Measurements from ENCODE around the gene SLC25A3.
A peak's percentile ranks its signal among the peaks of the same experiment; 100 is the strongest.
"Not testable (repeated sequence)": the region's sequence is repeated elsewhere in the genome, so short reads cannot be mapped to it uniquely, and the experiment has no call there.

The SLC25A3 gene

DNA sequence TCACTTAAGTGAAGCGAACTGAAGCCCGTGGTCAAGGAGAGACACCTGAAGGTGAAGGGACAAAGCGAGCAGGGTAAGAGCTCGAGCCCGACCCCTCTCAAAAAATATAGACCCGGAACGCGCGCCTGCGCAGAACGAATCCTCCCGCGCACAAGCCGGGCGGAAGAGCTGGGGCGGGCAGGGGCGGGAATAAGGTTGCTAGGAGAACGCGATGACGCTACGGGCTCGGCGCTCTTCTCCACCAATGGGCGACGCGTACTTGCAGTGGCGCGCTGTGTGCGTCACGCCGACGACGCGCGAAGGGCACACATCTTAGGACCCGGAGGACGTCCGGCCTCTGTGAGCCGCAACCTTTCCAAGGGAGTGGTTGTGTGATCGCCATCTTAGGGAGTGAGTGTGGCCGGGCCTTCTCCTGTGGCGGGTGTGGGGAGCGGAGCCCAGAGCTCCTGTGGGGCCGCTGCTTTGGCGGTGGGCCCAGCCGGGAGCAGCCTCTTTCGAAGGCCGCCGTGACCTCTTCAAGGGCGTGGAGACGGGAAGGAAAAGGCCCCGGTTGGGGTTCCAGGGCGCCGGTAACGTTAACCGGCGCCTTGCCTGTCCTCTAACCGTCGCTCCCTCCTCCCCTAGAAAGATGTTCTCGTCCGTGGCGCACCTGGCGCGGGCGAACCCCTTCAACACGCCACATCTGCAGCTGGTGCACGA lies at the start of gene SLC25A3:
Gene SLC25A3 (plus strand): TSS at position 336 of the 699 bp plus-strand sequence. CDS start 293 bp downstream, at position 629.
- peak within 1 kb of the TSS; percentile 94 for H3K4me3 Mint-ChIP-seq
- DNase-seq (ENCODE audit: low spot score), result peak; percentile 93
- peaks cover 43% of the 10 kb centered on the region for H3K36me3 Mint-ChIP-seq (ENCODE audit: low read depth)
- H3K4me1 Mint-ChIP-seq (ENCODE audit: low read depth), result peaks cover 25% of the 10 kb centered on the region
- H3K9me3 Mint-ChIP-seq, result no peaks in the 10 kb centered on the region
- no peaks in the 10 kb centered on the region for H3K27me3 Mint-ChIP-seq (ENCODE audit: low read depth)
- peak within 1 kb of the TSS; percentile 98 for H3K27ac Mint-ChIP-seq

DNA sequence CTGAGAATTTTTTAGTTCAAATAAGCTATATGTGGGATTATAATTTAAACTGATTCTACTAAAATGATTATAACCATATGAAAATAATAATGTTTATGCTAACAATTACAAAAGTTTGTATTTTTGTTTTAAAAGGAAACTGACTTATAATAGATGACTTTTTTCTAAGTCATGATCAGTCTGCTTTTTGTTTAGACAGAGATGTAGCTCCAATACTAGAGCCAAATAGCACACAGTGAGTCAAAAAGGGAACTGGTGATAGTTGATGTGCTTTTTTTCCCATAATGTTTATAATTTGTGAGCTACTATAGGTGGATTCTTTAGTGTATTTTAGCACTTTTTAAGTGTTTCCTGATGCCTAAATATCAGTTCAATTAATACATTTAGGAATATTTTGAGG lies 49.8 kb upstream of the SLC25A3 start:
- Mint-ChIP-seq H3K27me3 (ENCODE audit: low read depth) (no peaks in the 10 kb centered on the region), H3K4me3 (no peak overlapping the region), H3K9me3 (no peaks in the 10 kb centered on the region), H3K36me3 (ENCODE audit: low read depth) (peaks cover 54% of the 10 kb centered on the region), H3K27ac (no peak overlapping the region), H3K4me1 (ENCODE audit: low read depth) (peaks cover 14% of the 10 kb centered on the region)
- DNase-seq (ENCODE audit: low spot score), result no peak

DNA sequence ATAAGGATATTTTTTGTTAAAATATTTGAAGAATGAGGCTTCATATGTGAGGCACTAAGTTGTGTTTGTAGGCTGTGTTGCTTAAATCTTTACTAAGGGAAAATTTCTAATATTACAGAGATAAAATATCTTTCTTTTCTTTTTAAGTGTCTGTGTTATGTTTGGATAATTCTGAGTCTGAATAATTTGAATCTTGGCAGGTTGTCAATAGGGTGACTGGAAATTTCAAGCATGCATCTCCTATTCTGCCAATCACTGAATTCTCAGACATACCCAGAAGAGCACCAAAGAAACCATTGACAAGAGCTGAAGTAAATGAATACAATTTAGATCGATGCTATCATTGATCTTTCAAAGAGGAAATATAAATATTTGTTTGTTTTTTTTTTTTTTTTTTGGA lies 48.7 kb upstream of the SLC25A3 start:
- no peaks in the 10 kb centered on the region for H3K27me3 Mint-ChIP-seq (ENCODE audit: low read depth)
- no peak overlapping the region for H3K27ac Mint-ChIP-seq
- H3K9me3 Mint-ChIP-seq, result no peaks in the 10 kb centered on the region
- no peak overlapping the region for H3K4me3 Mint-ChIP-seq
- peaks cover 14% of the 10 kb centered on the region for H3K4me1 Mint-ChIP-seq (ENCODE audit: low read depth)
- peaks cover 57% of the 10 kb centered on the region for H3K36me3 Mint-ChIP-seq (ENCODE audit: low read depth)
- no peak for DNase-seq (ENCODE audit: low spot score)

- Mint-ChIP-seq H3K4me1 (ENCODE audit: low read depth) (no peaks in the 10 kb centered on the region), H3K27ac (no peak overlapping the region), H3K36me3 (ENCODE audit: low read depth) (peaks cover 50% of the 10 kb centered on the region), H3K4me3 (no peak overlapping the region), H3K9me3 (no peaks in the 10 kb centered on the region), H3K27me3 (ENCODE audit: low read depth) (no peaks in the 10 kb centered on the region)
- no peak for DNase-seq (ENCODE audit: low spot score)
Measured at GRCh38 chr12:98549371-98550110, 43.9 kb upstream of the SLC25A3 start.

DNA sequence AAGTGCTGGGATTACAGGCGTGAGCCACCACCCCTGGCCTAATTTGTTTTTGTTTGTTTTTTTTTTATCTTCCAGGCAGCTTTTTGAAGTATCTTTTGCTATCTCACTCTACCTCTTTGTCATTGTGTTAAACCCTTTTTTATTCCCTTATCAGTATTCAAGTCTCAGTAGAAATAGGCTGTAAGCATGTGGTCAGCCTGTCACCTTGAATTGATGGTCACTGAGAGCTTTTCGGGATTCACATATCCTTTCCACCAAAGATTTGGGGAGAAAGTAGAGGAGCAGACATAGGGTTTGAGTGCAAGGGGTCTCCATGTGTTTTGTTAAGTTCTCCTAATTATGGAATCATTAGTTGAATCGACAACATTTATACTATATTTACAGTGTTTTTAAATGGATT lies 41.7 kb upstream of the SLC25A3 start:
- H3K27ac Mint-ChIP-seq, result no peak overlapping the region
- no peak overlapping the region for H3K4me3 Mint-ChIP-seq
- H3K9me3 Mint-ChIP-seq, result no peaks in the 10 kb centered on the region
- no peaks in the 10 kb centered on the region for H3K27me3 Mint-ChIP-seq (ENCODE audit: low read depth)
- no peaks in the 10 kb centered on the region for H3K4me1 Mint-ChIP-seq (ENCODE audit: low read depth)
- DNase-seq (ENCODE audit: low spot score), result no peak
- peaks cover 37% of the 10 kb centered on the region for H3K36me3 Mint-ChIP-seq (ENCODE audit: low read depth)

GRCh38 chr12:98558097-98558496 lies 35.4 kb upstream of the SLC25A3 start:
- not testable (repeated sequence) for H3K9me3 Mint-ChIP-seq; H3K36me3 Mint-ChIP-seq (ENCODE audit: low read depth); H3K4me3 Mint-ChIP-seq; H3K4me1 Mint-ChIP-seq (ENCODE audit: low read depth); H3K27me3 Mint-ChIP-seq (ENCODE audit: low read depth); DNase-seq (ENCODE audit: low spot score); H3K27ac Mint-ChIP-seq

DNA sequence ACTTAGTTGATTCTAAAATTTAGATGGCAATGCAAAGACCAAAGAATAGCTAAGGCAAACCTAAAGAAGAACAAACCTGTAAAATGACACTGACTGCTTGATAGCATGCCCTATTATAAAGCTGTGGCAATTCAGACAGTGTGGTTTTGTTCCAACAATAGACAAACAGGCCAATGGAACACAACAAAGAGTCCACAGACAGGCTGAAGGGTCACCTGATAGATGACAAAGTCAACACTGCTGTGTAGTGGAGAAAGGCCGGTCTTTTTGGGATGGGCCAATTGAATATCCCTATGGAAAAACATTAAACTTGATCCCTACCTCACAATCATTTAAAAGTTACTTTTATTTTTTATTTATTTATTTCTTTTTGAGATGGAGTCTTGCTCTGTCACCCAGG lies 33.8 kb upstream of the SLC25A3 start:
- H3K4me3 Mint-ChIP-seq, result no peak overlapping the region
- no peaks in the 10 kb centered on the region for H3K9me3 Mint-ChIP-seq
- H3K4me1 Mint-ChIP-seq (ENCODE audit: low read depth), result no peaks in the 10 kb centered on the region

DNA sequence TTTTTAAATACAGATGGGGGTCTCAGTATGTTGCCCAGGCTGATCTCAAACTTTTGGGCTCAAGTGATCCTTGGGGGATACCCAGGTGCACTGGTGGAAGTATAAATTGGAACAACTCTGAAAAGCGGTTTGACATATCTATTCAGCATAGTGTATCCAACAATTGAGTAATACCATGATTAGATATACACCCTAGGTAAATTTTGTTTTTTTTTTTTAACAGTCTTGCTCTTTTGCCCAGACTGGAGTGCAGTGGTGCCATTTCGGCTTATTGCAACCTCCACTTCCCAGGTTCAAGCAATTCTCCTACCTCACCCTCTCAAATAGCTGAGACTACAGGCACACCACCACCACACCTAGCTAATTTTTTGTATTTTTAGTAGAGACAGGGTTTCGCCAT lies 31.6 kb upstream of the SLC25A3 start:
- H3K9me3 Mint-ChIP-seq, result no peaks in the 10 kb centered on the region
- DNase-seq (ENCODE audit: low spot score), result no peak

More for the DNA sequence above, 33.8 kb upstream of the SLC25A3 start:
- H3K27ac Mint-ChIP-seq, result no peak overlapping the region
- no peaks in the 10 kb centered on the region for H3K36me3 Mint-ChIP-seq (ENCODE audit: low read depth)
- no peaks in the 10 kb centered on the region for H3K27me3 Mint-ChIP-seq (ENCODE audit: low read depth)
- no peak for DNase-seq (ENCODE audit: low spot score)

DNA sequence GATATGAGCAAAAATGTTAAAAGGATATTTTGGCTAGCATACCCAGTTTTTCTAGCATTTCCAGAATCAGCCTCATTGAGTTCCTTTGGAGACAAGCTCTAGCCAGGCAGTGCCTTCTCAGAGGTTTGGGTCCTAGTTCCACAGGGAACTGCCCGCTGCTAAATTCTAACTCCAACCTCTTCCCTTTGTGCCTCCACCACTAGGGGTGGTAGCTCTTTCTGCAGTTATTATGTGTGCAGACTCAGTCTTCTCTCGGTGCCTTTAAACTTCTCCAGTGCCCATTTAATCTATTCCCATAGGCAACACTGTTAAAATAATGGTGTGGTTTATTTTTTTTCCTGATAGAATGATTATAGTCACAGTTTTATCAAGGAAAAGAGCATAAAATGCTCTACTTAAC lies 21.5 kb upstream of the SLC25A3 start:
- no peaks in the 10 kb centered on the region for H3K9me3 Mint-ChIP-seq
- H3K4me3 Mint-ChIP-seq, result no peak overlapping the region
- H3K4me1 Mint-ChIP-seq (ENCODE audit: low read depth), result no peaks in the 10 kb centered on the region
- H3K27me3 Mint-ChIP-seq (ENCODE audit: low read depth), result no peaks in the 10 kb centered on the region
- DNase-seq (ENCODE audit: low spot score), result no peak
- no peaks in the 10 kb centered on the region for H3K36me3 Mint-ChIP-seq (ENCODE audit: low read depth)
- H3K27ac Mint-ChIP-seq, result no peak overlapping the region

More for the DNA sequence above, 31.6 kb upstream of the SLC25A3 start:
- no peaks in the 10 kb centered on the region for H3K27me3 Mint-ChIP-seq (ENCODE audit: low read depth)
- H3K4me3 Mint-ChIP-seq, result no peak overlapping the region
- no peaks in the 10 kb centered on the region for H3K36me3 Mint-ChIP-seq (ENCODE audit: low read depth)
- H3K4me1 Mint-ChIP-seq (ENCODE audit: low read depth), result peaks cover 2% of the 10 kb centered on the region
- H3K27ac Mint-ChIP-seq, result no peak overlapping the region

- H3K27ac Mint-ChIP-seq, result no peak overlapping the region
- H3K36me3 Mint-ChIP-seq (ENCODE audit: low read depth), result no peaks in the 10 kb centered on the region
- no peak for DNase-seq (ENCODE audit: low spot score)
- H3K4me1 Mint-ChIP-seq (ENCODE audit: low read depth), result no peaks in the 10 kb centered on the region
- no peaks in the 10 kb centered on the region for H3K27me3 Mint-ChIP-seq (ENCODE audit: low read depth)
- H3K9me3 Mint-ChIP-seq, result no peaks in the 10 kb centered on the region
- H3K4me3 Mint-ChIP-seq, result no peak overlapping the region
Measured at GRCh38 chr12:98574110-98574509, 19.4 kb upstream of the SLC25A3 start.

GRCh38 chr12:98575013-98575412 lies 18.5 kb upstream of the SLC25A3 start:
- Mint-ChIP-seq H3K4me1 (ENCODE audit: low read depth) (no peaks in the 10 kb centered on the region), H3K9me3 (no peaks in the 10 kb centered on the region), H3K36me3 (ENCODE audit: low read depth) (no peaks in the 10 kb centered on the region), H3K4me3 (no peak overlapping the region), H3K27me3 (ENCODE audit: low read depth) (no peaks in the 10 kb centered on the region), H3K27ac (no peak overlapping the region)
- no peak for DNase-seq (ENCODE audit: low spot score)

- not testable (repeated sequence) for H3K4me1 Mint-ChIP-seq (ENCODE audit: low read depth); H3K36me3 Mint-ChIP-seq (ENCODE audit: low read depth); H3K4me3 Mint-ChIP-seq; H3K9me3 Mint-ChIP-seq; DNase-seq (ENCODE audit: low spot score); H3K27ac Mint-ChIP-seq; H3K27me3 Mint-ChIP-seq (ENCODE audit: low read depth)
Measured at GRCh38 chr12:98576795-98577194, 16.7 kb upstream of the SLC25A3 start.

DNA sequence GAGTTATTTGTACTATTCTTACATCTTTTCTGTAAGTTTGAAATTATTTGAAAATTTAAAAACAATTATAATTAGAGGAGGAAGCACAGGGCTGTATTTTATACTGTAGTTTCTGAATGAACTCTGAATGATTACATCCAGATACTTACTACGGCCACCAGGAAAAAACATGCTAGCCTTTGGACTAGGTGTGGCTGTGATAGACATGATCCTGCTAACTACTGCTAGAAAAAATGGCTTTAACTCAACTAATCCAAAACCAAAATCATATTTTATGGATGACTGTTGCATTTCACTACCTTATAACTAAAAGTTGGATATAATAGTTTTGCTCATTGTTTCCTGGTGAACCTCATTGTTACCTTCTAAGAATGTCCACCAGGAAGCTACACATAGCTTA lies 15.1 kb upstream of the SLC25A3 start:
- H3K27me3 Mint-ChIP-seq (ENCODE audit: low read depth), result no peaks in the 10 kb centered on the region
- no peak overlapping the region for H3K4me3 Mint-ChIP-seq
- H3K36me3 Mint-ChIP-seq (ENCODE audit: low read depth), result no peaks in the 10 kb centered on the region
- H3K4me1 Mint-ChIP-seq (ENCODE audit: low read depth), result no peaks in the 10 kb centered on the region
- no peak for DNase-seq (ENCODE audit: low spot score)
- no peaks in the 10 kb centered on the region for H3K9me3 Mint-ChIP-seq
- H3K27ac Mint-ChIP-seq, result no peak overlapping the region

DNA sequence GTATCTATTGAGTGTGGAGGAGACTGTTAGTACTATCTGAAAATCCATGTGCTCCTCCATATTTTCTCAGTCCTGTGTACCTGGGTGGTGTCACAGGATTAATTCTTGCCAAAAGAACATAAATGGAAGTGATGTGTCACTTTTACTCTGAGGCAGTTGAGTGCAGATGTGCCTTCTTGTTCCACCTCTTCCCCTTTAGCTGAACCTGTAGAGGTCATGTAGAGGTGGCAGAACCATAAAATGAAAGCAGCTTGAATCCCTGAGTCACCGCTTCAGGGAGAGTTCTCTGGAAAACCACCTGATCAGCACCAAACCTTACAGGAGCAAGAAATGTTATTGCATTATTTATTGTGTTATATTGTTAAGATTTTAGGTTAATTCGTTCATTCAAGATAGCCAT lies 14.7 kb upstream of the SLC25A3 start:
- Mint-ChIP-seq H3K9me3 (no peaks in the 10 kb centered on the region), H3K36me3 (ENCODE audit: low read depth) (no peaks in the 10 kb centered on the region), H3K27ac (no peak overlapping the region), H3K4me1 (ENCODE audit: low read depth) (no peaks in the 10 kb centered on the region), H3K27me3 (ENCODE audit: low read depth) (no peaks in the 10 kb centered on the region), H3K4me3 (no peak overlapping the region)
- DNase-seq (ENCODE audit: low spot score), result no peak

All from T-helper 2 cell treated with Interferon-gamma antibody and Interleukin-4, amounts not matched to agents 5 μg/mL and 100 μg/mL, for 36 hours (primary cell).